ENCODE results near the gene RAB29. TPM values are rescaled to one million over a fixed set of nuclear protein-coding genes. Genes with fewer than 3 reads are reported as not detected.

RAB29 gene
- polyA plus RNA-seq, 1 of the 3 experiments (the other 2 are of a cell fraction), result 9.2 TPM

DNA sequence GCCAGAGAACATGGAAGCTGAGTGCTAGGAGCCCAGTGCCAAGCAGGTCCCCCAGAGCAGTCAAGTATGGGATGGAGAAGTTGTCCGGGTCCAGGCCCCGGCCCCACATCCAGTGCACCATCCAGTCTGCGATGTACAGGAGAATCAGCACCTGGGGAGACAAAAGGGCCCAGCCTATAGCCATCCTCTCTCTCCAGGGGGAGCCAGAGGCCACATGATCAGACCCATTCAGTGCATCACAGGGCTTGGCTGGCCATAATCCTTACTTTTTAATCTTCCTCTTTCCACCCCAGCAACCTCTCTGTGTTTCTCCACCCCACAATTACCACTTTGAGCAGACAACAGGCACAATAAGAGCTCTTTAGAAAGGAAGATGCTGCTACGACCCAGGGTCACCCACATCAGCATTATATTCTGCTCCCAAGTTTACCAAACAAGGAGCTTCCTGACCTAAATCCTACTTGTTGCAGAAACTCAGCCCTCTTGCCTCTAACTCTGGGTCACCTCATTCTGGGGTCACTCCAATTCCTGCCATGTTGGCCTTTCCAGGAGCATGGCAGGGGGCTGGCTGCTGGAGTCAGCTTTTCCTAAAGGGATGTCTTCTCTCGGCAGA lies 16.4 kb upstream of the RAB29 start (continued):
- TF ChIP-seq, protein P1, sequence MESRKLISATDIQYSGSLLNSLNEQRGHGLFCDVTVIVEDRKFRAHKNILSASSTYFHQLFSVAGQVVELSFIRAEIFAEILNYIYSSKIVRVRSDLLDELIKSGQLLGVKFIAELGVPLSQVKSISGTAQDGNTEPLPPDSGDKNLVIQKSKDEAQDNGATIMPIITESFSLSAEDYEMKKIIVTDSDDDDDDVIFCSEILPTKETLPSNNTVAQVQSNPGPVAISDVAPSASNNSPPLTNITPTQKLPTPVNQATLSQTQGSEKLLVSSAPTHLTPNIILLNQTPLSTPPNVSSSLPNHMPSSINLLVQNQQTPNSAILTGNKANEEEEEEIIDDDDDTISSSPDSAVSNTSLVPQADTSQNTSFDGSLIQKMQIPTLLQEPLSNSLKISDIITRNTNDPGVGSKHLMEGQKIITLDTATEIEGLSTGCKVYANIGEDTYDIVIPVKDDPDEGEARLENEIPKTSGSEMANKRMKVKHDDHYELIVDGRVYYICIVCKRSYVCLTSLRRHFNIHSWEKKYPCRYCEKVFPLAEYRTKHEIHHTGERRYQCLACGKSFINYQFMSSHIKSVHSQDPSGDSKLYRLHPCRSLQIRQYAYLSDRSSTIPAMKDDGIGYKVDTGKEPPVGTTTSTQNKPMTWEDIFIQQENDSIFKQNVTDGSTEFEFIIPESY (IDR thresholded peaks at IDR 0.05; ENCODE audit: borderline replicate concordance, low read depth), result no peak

DNA sequence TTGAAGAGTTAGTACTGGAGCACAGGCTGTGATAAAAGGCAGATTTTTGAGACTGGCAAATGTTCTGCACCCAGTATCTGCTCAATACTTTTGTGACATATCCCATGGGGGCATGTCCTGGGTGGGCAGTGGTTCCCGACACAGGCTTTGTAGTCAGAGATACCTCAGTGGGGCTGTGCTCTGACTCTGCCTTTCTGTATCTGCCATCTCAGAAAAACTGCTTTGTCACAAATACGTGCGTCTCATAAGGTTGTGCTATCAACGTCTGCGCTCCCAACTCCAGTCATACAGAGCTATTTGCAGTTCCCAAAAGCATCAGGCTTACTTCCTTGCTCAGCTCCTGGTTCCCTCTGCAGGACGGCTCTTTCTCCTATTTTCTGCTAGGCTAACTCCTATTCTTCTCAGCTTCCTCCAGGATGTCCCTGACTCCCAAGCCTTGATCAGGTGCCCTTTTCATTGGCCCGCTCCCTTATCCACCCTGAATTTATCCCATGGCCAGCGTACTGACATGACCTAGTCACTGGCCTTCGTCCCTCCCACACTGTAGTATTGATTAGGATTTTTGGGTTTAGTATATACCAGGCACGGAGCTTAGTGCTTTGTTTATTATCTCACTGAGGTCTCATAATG lies 12.1 kb upstream of the RAB29 start:
- Histone ChIP-seq H3K27me3 (ENCODE audit: insufficient read depth) (no peaks in the 10 kb centered on the region), H3K9me3 (no peaks in the 10 kb centered on the region), H2AFZ (ENCODE audit: low read depth) (no peak overlapping the region), H3F3A (replicated peaks; ENCODE audit: insufficient read depth) (peaks cover 4% of the 10 kb centered on the region), H3K27ac (ENCODE audit: low read depth in 2 of 2, low read length in 1 of 2) (no peak overlapping the region), H3K9me2 (no peaks in the 10 kb centered on the region), H3K4me3 (ENCODE audit: low read depth in 2 of 2, low read length in 1 of 2) (no peak overlapping the region), H3K4me2 (no peak overlapping the region), H4K20me1 (ENCODE audit: insufficient read depth) (no peaks in the 10 kb centered on the region), H3K4me1 (ENCODE audit: control insufficient read depth in 1 of 2, insufficient read depth in 2 of 2, low read depth in 1 of 2, low read length in 1 of 2) (peaks cover 0 to 5% of the 10 kb centered on the region in 2 experiments; a peak in 1 of 4 replicates), H3K36me3 (replicated peaks in 1 of 2; ENCODE audit: control insufficient read depth in 1 of 2, insufficient read depth in 2 of 2, low read length in 1 of 2) (peaks cover 0 to 15% of the 10 kb centered on the region in 2 experiments), H3K9ac (no peak overlapping the region), H3K79me2 (ENCODE audit: insufficient read depth) (no peaks in the 10 kb centered on the region)
- ChIA-PET CTCF (interaction anchor here (0.9 to 11.9 kb wide), 4 partner anchors 120 to 194 kb away, joined by 3 to 366 read pairs (median 60); no protein-coding TSS in a partner anchor), POLR2A (no interaction called here)
- TF ChIP-seq YY1 (IDR thresholded peaks at IDR 0.05; ENCODE audit: low read depth), result no peak
- no peak for TF ChIP-seq MXI1 (IDR thresholded peaks at IDR 0.05; ENCODE audit: low read depth, low read length)
- no peak for TF ChIP-seq CHD2 (IDR thresholded peaks at IDR 0.05; ENCODE audit: low read length, partially characterized antibody)
- no peak for TF ChIP-seq TAF1 (IDR thresholded peaks at IDR 0.05; ENCODE audit: borderline replicate concordance, low read depth, low read length)
- TF ChIP-seq, protein P2, sequence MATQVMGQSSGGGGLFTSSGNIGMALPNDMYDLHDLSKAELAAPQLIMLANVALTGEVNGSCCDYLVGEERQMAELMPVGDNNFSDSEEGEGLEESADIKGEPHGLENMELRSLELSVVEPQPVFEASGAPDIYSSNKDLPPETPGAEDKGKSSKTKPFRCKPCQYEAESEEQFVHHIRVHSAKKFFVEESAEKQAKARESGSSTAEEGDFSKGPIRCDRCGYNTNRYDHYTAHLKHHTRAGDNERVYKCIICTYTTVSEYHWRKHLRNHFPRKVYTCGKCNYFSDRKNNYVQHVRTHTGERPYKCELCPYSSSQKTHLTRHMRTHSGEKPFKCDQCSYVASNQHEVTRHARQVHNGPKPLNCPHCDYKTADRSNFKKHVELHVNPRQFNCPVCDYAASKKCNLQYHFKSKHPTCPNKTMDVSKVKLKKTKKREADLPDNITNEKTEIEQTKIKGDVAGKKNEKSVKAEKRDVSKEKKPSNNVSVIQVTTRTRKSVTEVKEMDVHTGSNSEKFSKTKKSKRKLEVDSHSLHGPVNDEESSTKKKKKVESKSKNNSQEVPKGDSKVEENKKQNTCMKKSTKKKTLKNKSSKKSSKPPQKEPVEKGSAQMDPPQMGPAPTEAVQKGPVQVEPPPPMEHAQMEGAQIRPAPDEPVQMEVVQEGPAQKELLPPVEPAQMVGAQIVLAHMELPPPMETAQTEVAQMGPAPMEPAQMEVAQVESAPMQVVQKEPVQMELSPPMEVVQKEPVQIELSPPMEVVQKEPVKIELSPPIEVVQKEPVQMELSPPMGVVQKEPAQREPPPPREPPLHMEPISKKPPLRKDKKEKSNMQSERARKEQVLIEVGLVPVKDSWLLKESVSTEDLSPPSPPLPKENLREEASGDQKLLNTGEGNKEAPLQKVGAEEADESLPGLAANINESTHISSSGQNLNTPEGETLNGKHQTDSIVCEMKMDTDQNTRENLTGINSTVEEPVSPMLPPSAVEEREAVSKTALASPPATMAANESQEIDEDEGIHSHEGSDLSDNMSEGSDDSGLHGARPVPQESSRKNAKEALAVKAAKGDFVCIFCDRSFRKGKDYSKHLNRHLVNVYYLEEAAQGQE (IDR thresholded peaks at IDR 0.05; ENCODE audit: low read depth, low read length), result no peak
- TF ChIP-seq, protein P3, sequence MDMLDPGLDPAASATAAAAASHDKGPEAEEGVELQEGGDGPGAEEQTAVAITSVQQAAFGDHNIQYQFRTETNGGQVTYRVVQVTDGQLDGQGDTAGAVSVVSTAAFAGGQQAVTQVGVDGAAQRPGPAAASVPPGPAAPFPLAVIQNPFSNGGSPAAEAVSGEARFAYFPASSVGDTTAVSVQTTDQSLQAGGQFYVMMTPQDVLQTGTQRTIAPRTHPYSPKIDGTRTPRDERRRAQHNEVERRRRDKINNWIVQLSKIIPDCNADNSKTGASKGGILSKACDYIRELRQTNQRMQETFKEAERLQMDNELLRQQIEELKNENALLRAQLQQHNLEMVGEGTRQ (IDR thresholded peaks at IDR 0.05; ENCODE audit: borderline replicate concordance, low read depth, low read length), result no peak
- TF ChIP-seq, protein P4, sequence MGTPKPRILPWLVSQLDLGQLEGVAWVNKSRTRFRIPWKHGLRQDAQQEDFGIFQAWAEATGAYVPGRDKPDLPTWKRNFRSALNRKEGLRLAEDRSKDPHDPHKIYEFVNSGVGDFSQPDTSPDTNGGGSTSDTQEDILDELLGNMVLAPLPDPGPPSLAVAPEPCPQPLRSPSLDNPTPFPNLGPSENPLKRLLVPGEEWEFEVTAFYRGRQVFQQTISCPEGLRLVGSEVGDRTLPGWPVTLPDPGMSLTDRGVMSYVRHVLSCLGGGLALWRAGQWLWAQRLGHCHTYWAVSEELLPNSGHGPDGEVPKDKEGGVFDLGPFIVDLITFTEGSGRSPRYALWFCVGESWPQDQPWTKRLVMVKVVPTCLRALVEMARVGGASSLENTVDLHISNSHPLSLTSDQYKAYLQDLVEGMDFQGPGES (IDR thresholded peaks at IDR 0.05; ENCODE audit: low read depth, low read length), result no peak
- no peak for TF ChIP-seq MEF2A (IDR thresholded peaks at IDR 0.05; ENCODE audit: borderline replicate concordance, low read depth)
- TF ChIP-seq EP300 (IDR thresholded peaks at IDR 0.05; ENCODE audit: borderline replicate concordance in 1 of 2, low read depth in 1 of 2, low read length in 1 of 2), result no peak
- TF ChIP-seq FOXJ3 (CRISPR knock-in tag; IDR thresholded peaks at IDR 0.05), result no peak
- TF ChIP-seq TEAD4 (IDR thresholded peaks at IDR 0.05; ENCODE audit: borderline replicate concordance, insufficient read depth), result no peak
- no peak for TF ChIP-seq RXRA (IDR thresholded peaks at IDR 0.05; ENCODE audit: borderline replicate concordance, low read depth)
- DNase-seq, result no peak
- WGBS (ENCODE audit: low lambda C conversion rate), result 96% methylated on average over 10 of the region's 10 CpGs
